ENCODE data around the gene CLCN7.
A peak's percentile ranks its signal among the peaks of the same experiment; 100 is the strongest.

CLCN7 gene

GRCh38 chr16:1499756-1500464, 25.1 kb upstream of the CLCN7 start:
- Histone ChIP-seq H3K4me3 (replicated peaks; ENCODE audit: low read depth, low read length) (no peak overlapping the region), H3K27me3 (replicated peaks; ENCODE audit: control insufficient read depth, insufficient read depth, low read length) (no peaks in the 10 kb centered on the region), H3K36me3 (ENCODE audit: control insufficient read depth, insufficient read depth, low read length) (peaks cover 32% of the 10 kb centered on the region)
- no peak for DNase-seq (ENCODE audit: extremely low read depth, insufficient read length)
- no peak for TF ChIP-seq CTCF (IDR thresholded peaks at IDR 0.05; ENCODE audit: insufficient read depth, low read length, poor library complexity, severe bottlenecking)

- no peak for TF ChIP-seq CTCF (IDR thresholded peaks at IDR 0.05; ENCODE audit: insufficient read depth, low read length, poor library complexity, severe bottlenecking)
- peaks cover 37% of the 10 kb centered on the region for H3K36me3 ChIP-seq (ENCODE audit: control insufficient read depth, insufficient read depth, low read length)
Measured at GRCh38 chr16:1498899-1499676, 24.3 kb upstream of the CLCN7 start.

GRCh38 chr16:1497014-1497598, 22.3 kb upstream of the CLCN7 start:
- H3K4me3 ChIP-seq (replicated peaks; ENCODE audit: low read depth, low read length) = no peak overlapping the region
- TF ChIP-seq CTCF (IDR thresholded peaks at IDR 0.05; ENCODE audit: insufficient read depth, low read length, poor library complexity, severe bottlenecking) = no peak
- peaks cover 26% of the 10 kb centered on the region for H3K36me3 ChIP-seq (ENCODE audit: control insufficient read depth, insufficient read depth, low read length)
- no peaks in the 10 kb centered on the region for H3K27me3 ChIP-seq (replicated peaks; ENCODE audit: control insufficient read depth, insufficient read depth, low read length)
- no peak for DNase-seq (ENCODE audit: extremely low read depth, insufficient read length)

More at GRCh38 chr16:1498899-1499676, 24.3 kb upstream of the CLCN7 start:
- Histone ChIP-seq H3K4me3 (replicated peaks; ENCODE audit: low read depth, low read length) (no peak overlapping the region), H3K27me3 (replicated peaks; ENCODE audit: control insufficient read depth, insufficient read depth, low read length) (no peaks in the 10 kb centered on the region)
- no peak for DNase-seq (ENCODE audit: extremely low read depth, insufficient read length)

- H3K36me3 ChIP-seq (ENCODE audit: control insufficient read depth, insufficient read depth, low read length) = peaks cover 20% of the 10 kb centered on the region
- H3K4me3 ChIP-seq (replicated peaks; ENCODE audit: low read depth, low read length) = no peak overlapping the region
- DNase-seq (ENCODE audit: extremely low read depth, insufficient read length) = no peak
- no peaks in the 10 kb centered on the region for H3K27me3 ChIP-seq (replicated peaks; ENCODE audit: control insufficient read depth, insufficient read depth, low read length)
- TF ChIP-seq CTCF (IDR thresholded peaks at IDR 0.05; ENCODE audit: insufficient read depth, low read length, poor library complexity, severe bottlenecking) = no peak
Measured at GRCh38 chr16:1496464-1496863, 21.6 kb upstream of the CLCN7 start.

- H3K27me3 ChIP-seq (replicated peaks; ENCODE audit: control insufficient read depth, insufficient read depth, low read length) = no peaks in the 10 kb centered on the region
- H3K36me3 ChIP-seq (ENCODE audit: control insufficient read depth, insufficient read depth, low read length) = peaks cover 17% of the 10 kb centered on the region
- no peak for TF ChIP-seq CTCF (IDR thresholded peaks at IDR 0.05; ENCODE audit: insufficient read depth, low read length, poor library complexity, severe bottlenecking)
- H3K4me3 ChIP-seq (replicated peaks; ENCODE audit: low read depth, low read length) = no peak overlapping the region
- DNase-seq (ENCODE audit: extremely low read depth, insufficient read length) = peak; percentile 9
Measured at GRCh38 chr16:1495889-1496262, 21.0 kb upstream of the CLCN7 start.
